ENCODE data around the gene CES4A.

DNA sequence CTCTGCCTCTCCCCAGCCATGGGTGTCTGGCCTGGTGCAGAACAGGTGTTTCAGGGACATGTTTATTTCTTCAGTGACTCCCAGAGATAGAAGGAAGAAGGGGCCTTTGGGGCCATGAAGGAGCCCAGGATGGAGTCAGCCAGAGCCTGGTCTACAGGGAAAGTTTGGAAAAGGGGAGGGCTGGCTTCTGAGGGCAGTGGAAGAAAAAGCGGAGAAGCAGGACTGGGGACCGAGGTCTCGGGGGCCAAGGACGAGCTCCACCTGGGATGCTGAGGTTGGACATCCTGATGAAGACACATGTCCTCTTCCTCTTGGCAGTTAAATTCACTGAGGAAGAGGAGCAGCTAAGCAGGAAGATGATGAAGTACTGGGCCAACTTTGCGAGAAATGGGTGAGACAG, 45.4 kb upstream of the CES4A start:
- TF ChIP-seq MAX (IDR thresholded peaks at IDR 0.05; ENCODE audit: low read depth): no peak
- TF ChIP-seq RXRA (IDR thresholded peaks at IDR 0.05; ENCODE audit: borderline replicate concordance, low read depth): no peak
- no peak for TF ChIP-seq CTCF (IDR thresholded peaks at IDR 0.05)
- no peak for TF ChIP-seq JUND (IDR thresholded peaks at IDR 0.05)
- no peak for TF ChIP-seq EP300 (IDR thresholded peaks at IDR 0.05; ENCODE audit: borderline replicate concordance in 1 of 2, low read depth in 1 of 2, low read length in 1 of 2)
- TF ChIP-seq SIN3A (IDR thresholded peaks at IDR 0.05; ENCODE audit: borderline replicate concordance, low read depth, low read length): no peak
- TF ChIP-seq TAF1 (IDR thresholded peaks at IDR 0.05; ENCODE audit: borderline replicate concordance, low read depth, low read length): no peak
- TF ChIP-seq, protein P1, sequence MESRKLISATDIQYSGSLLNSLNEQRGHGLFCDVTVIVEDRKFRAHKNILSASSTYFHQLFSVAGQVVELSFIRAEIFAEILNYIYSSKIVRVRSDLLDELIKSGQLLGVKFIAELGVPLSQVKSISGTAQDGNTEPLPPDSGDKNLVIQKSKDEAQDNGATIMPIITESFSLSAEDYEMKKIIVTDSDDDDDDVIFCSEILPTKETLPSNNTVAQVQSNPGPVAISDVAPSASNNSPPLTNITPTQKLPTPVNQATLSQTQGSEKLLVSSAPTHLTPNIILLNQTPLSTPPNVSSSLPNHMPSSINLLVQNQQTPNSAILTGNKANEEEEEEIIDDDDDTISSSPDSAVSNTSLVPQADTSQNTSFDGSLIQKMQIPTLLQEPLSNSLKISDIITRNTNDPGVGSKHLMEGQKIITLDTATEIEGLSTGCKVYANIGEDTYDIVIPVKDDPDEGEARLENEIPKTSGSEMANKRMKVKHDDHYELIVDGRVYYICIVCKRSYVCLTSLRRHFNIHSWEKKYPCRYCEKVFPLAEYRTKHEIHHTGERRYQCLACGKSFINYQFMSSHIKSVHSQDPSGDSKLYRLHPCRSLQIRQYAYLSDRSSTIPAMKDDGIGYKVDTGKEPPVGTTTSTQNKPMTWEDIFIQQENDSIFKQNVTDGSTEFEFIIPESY (IDR thresholded peaks at IDR 0.05; ENCODE audit: borderline replicate concordance, low read depth): no peak
- TF ChIP-seq, protein P2, sequence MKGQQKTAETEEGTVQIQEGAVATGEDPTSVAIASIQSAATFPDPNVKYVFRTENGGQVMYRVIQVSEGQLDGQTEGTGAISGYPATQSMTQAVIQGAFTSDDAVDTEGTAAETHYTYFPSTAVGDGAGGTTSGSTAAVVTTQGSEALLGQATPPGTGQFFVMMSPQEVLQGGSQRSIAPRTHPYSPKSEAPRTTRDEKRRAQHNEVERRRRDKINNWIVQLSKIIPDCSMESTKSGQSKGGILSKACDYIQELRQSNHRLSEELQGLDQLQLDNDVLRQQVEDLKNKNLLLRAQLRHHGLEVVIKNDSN (IDR thresholded peaks at IDR 0.05; ENCODE audit: borderline replicate concordance, low read depth): no peak
- TF ChIP-seq MXI1 (IDR thresholded peaks at IDR 0.05; ENCODE audit: low read depth, low read length): no peak
- TF ChIP-seq FOXM1 (IDR thresholded peaks at IDR 0.05; ENCODE audit: low read depth): no peak
- TF ChIP-seq REST (IDR thresholded peaks at IDR 0.05; ENCODE audit: low read depth, low read length): no peak
